Activated CD4-positive, alpha-beta T cell treated with anti-CD3 and anti-CD28 coated beads, Interleukin-2, amount 50 U/mL, for 4 hours (primary cell): Measurements from ENCODE around the gene ZNF787.
"Not testable (repeated sequence)": the region's sequence is repeated elsewhere in the genome, so short reads cannot be mapped to it uniquely, and the experiment has no call there.

Source experiments
- DNase-seq, 2 experiments: peaks; one replicate each; pipeline ENCODE4 v3.0.0-alpha.2; 2020

Gene ZNF787

GRCh38 chr19:56104423-56104822, 16.7 kb downstream of the ZNF787 start:
- DNase-seq: no peak

- no peak for DNase-seq
Observed at GRCh38 chr19:56103027-56103614, 18.0 kb downstream of the ZNF787 start.

- no peak for DNase-seq
Observed at GRCh38 chr19:56101746-56102535, 19.2 kb downstream of the ZNF787 start.

GRCh38 chr19:56101095-56101494, 20.0 kb downstream of the ZNF787 start:
- DNase-seq: no peak

GRCh38 chr19:56099638-56100539, 21.2 kb downstream of the ZNF787 start:
- DNase-seq: no peak

- no peak for DNase-seq
Observed at GRCh38 chr19:56098731-56099568, 22.1 kb downstream of the ZNF787 start.

- DNase-seq: not testable (repeated sequence)
Observed at GRCh38 chr19:56098237-56098636, 22.9 kb downstream of the ZNF787 start.

GRCh38 chr19:56097776-56098175, 23.3 kb downstream of the ZNF787 start:
- DNase-seq: no peak

- no peak for DNase-seq
Observed at GRCh38 chr19:56097306-56097705, 23.8 kb downstream of the ZNF787 start.

GRCh38 chr19:56096665-56097064, 24.4 kb downstream of the ZNF787 start:
- DNase-seq: no peak

- DNase-seq: no peak
Observed at GRCh38 chr19:56094449-56094848, 26.6 kb downstream of the ZNF787 start.

GRCh38 chr19:56092685-56093631, 28.1 kb downstream of the ZNF787 start:
- no peak for DNase-seq

- DNase-seq: no peak
Observed at GRCh38 chr19:56091751-56092546, 29.1 kb downstream of the ZNF787 start.

GRCh38 chr19:56091066-56091490, 30.0 kb downstream of the ZNF787 start:
- DNase-seq: no peak

- DNase-seq: no peak
Observed at GRCh38 chr19:56089344-56089743, 31.8 kb downstream of the ZNF787 start.

GRCh38 chr19:56088497-56089215, 32.4 kb downstream of the ZNF787 start:
- no peak for DNase-seq

GRCh38 chr19:56087647-56088496, 33.2 kb downstream of the ZNF787 start:
- no peak for DNase-seq

- DNase-seq: no peak
Observed at GRCh38 chr19:56086671-56087430, 34.2 kb downstream of the ZNF787 start.
